HG03521 (cell line): ENCODE results near the gene ECE2.

Experiments
- ATAC-seq: cut with Tn5 transposase; IDR thresholded peaks from one replicate; pipeline ENCODE4 v1.9.1; 2021; ENCODE audit warnings: mild to moderate bottlenecking, moderate library complexity; ENCODE audit not compliant: unreplicated experiment

Gene ECE2

DNA sequence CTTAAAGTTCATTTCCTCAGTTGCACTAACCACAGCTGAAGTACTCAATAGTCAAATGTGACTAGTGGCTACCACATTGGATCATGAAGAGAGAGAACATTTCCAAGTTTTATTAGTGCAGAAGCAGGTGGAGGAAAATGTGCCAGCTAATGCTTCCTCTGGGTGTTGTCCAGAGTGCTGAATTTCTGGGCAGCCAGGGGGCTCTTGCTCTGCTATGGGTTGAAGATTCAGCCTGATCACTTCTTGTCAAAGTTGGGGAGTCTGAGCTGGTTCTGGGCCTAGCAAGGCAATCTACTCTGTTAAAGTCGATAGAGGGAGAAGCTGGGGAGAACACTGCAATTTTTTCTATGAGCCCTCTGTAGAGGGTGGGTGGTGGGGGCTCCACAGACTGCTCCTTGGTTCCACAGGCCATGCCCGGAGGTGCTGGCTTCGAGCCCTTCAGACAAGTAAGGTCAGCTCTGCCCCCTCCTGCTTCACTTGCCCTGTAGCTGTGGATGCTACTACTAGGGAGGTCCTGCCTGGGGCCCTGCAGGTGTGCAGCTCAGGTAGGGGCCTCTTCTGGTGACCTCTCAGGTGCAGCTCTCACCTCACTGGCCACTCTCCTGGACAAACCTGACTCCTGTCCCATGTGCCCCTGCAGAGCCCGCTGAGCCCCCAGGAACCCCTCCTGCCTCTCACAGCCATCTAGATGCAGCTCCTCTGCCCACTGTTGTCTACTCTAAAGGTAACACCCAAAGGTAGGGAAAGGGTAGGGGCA, 35.3 kb upstream of the ECE2 start:
- no peak for ATAC-seq

DNA sequence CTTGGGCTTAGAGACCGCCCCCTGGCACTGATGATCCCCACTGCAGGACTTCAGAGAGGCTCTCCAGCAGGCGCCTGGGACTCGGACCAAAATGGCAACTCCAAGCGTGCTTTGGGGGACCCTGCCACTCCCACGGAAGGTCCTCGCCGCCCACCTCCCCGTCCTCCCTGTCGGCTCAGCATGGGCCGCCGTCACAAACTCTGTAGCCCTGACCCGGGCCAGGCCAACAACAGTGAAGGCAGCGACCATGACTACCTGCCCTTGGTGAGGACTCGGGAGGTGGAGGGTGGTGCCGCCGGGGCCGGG, 34.7 kb upstream of the ECE2 start:
- no peak for ATAC-seq

DNA sequence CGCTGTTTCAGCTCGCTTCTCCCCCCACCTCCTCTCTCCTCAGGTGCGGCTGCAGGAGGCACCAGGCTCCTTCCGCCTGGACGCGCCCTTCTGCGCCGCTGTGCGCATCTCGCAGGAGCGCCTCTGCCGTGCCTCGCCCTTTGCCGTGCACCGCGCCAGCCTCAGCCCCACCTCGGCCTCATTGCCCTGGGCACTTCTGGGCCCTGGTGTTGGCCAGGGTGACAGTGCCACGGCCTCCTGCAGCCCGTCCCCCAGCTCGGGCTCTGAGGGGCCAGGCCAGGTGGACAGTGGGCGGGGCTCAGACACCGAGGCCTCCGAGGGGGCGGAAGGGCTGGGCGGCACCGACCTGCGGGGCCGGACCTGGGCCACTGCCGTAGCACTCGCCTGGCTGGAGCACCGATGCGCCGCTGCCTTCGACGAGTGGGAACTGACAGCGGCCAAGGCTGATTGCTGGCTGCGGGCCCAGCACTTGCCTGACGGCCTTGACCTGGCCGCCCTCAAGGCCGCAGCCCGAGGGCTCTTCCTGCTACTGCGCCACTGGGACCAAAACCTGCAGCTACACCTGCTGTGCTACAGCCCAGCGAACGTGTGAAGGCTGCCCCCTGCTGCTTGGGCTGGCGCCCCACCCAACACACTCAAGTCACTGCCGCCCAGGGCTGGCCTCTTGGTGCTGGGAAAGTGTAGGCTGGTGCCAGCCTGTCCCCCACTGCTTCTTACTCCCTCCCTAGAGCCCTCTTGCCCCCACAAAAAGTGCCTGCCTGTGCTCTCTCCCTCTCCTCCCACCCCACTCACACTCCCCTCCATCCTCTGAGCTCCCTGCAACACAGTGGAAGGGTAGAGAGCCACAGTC, 34.1 kb upstream of the ECE2 start:
- no peak for ATAC-seq

DNA sequence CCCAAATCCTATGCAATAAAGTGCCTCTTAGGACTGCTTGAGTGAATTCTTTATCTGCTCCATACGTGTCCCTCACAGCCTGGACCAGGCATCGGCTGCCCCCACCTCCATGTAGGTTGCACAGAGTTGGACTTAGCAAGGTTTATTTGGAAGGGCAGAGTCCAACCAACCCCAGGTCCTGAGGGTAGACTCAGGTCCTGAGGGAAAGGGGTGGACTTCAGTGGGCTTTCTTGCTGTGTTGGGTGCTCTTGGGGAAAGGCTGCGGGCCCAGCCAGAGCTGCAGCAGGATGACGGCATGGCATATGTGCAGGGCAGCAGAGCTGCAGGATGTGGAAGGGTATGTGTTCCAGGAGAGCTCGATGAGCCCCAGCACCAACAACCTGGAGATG, 33.5 kb upstream of the ECE2 start:
- no peak for ATAC-seq

DNA sequence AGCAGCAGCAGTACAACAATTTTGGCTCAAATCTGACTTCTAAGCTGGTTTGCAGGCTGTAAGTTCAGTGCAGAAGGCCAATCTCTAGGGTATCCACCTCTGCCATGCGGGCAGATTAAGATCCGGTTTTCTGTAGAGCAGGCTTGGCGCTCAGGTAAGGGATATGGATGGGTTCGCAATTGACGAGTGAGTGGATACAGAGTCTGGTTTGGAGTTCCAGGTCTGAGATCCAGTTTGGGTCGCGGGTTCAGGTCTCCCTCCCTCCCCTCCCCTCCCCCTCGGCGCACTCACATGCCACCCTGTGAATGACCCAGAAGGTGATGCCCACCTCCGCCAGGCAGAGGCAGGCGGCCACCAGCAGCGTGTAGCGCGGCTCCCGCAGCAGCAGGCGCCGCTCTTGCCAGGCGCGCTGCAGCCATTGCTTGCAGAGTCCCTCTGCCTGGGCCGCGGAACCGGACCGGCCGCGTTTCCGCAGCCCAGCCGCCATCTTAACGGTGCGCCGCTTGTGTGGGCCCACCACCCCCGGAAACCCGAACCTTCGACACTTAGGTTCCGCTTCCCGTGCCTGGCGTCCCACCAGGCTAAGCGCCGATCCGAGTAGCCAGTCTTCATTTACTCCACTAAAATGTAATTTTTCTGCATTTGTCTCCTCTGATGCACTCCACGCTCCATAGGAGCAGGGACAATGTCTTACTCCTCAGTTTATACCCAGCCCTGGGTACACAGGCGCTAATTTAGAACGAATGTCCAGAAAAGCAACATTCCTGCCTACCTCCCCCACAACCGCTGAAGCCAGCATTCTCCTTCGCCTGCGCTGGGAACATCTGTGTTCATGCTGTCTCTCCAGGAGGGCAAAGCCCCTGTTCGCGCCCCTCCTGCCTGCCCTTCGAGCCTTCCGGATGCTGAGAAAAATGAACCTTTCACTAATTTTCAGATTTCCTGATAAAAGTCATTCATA, 27.1 kb upstream of the ECE2 start, which contains the start of gene ALG3:
Gene ALG3 (minus strand): TSS at position 509 of the 958 bp plus-strand sequence. CDS start 22 bp downstream, at position 487.
- ATAC-seq, result peak; percentile 49

DNA sequence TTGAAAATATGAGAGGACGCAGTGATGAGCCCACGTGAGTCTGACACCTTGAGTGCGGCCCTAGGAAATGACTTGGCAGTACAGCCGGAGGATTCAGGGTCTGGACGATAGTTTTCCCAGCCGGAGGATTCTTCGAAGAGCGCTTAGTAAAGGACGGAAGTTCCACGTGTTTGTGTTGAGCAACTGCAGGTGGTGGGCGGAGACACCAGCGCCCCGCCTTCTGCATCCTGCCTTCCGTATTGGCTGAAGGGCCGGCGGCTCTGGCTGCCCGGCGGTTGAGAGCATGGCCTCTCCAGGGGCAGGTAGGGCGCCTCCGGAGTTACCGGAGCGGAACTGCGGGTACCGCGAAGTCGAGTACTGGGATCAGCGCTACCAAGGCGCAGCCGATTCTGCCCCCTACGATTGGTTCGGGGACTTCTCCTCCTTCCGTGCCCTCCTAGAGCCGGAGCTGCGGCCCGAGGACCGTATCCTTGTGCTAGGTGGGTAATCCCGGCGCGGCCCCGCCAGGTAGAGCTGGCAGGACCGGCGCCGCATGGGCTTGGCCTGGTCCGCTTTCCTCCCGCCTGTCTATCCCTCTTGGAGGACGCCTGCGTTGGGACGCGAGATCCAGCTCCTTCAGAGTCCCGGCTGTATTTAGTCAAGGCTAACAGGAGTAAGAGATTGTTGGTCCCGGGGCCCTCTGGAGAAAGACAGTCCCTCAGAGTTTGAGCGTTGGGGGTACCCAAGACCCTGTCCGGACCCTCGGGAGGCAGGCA, 26.2 kb upstream of the ECE2 start, which contains the start of gene EEF1AKMT4:
Gene EEF1AKMT4 (plus strand): TSS at position 261 of the 755 bp plus-strand sequence. CDS start 23 bp downstream, at position 284.
- ATAC-seq, result peak; percentile 88

DNA sequence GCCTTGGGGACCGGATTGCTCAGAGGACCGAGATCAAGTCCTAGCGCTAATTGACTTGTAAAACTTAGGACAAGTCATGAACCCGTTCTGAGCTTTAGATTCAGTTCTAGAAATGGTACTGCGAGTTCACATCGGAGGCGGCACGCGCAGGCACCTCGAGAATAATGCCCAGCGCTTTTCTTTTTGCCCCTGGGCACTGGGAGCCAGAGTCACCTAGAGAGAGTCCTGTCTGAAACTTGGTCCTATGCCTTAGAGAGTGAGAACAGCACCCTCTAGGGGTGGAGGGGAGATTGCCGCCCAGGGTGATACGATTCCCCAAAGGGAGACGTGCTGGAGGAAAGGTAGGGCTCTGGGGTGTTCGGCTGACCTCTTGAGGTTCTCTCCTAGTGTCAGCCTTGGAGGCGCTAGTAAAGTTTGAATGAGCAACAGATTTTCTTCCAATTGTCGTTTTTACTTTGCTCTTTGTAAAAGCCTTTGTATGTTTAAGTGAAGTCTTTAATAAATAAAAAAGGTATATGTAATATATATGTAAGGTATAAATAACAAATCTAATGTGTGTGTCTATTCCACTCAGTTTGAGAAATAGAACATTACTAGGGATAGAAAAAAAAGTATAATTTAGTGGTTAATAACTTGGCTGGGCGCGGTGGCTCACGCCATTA, 25.5 kb upstream of the ECE2 start:
- peak; percentile 54 for ATAC-seq

DNA sequence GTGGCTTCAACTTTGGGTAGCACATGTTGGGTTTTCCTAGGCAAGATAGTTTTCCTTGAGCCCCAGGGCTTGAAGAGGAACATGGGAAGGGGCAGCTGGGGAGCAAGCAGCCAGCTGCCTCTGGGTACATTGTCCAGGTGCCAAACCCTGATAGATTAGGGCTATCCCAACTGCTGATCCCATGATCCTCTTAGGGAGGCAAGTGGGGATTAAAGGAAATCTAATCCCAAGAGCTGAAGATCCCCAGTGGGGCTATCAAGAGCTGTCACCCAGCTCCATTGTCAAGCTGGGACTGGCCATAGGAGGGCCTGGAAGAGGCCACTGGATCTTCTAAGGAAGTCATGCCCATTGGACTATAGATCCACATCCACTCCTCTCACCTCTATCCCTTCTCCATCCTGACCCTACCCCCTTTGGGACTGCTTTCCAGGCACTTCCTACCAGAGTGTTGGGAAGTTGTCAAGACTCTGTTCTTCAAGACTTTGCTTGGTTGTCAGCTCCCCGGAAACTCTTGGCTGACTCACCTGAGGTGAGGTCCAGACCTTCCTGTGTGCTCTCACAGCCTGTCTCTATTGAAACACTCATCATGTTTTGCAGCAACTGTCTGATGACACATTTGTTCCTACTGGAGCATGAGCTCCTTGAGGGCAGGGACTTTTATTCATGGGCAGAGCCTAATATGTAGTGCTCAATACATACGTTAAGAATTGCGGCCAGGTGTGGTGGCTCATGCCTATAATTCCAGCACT, 20.4 kb upstream of the ECE2 start:
- ATAC-seq, result no peak

DNA sequence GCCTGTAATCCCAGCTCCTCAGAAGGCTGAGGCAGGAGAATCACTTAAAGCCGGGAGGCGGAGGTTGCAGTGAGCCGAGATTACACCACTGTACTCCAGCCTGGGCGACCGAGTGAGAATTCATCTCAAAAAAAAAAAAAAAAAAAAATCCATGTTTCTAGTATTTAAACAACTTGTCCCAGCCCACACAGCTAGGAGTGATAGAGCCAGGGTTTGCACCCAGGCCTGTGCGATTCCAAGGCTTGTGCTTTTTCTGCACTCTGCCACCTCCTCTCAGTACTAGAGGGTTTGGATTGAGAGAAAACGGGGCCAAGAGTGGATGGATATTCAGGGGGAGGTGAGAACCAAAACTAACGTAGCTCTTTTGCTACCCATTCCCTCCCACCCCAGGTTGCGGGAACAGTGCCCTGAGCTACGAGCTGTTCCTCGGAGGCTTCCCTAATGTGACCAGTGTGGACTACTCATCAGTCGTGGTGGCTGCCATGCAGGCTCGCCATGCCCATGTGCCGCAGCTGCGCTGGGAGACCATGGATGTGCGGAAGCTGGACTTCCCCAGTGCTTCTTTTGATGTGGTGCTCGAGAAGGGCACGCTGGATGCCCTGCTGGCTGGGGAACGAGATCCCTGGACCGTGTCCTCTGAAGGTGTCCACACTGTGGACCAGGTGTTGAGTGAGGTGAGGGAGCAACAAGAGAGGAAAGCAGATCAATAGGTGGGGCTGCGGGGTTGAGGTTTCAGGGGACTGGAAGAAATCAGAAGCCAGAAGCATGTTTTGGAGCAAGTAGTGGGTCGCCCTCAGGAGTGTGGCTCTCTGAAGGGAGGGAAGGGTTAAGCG, 18.5 kb upstream of the ECE2 start:
- ATAC-seq, result no peak

DNA sequence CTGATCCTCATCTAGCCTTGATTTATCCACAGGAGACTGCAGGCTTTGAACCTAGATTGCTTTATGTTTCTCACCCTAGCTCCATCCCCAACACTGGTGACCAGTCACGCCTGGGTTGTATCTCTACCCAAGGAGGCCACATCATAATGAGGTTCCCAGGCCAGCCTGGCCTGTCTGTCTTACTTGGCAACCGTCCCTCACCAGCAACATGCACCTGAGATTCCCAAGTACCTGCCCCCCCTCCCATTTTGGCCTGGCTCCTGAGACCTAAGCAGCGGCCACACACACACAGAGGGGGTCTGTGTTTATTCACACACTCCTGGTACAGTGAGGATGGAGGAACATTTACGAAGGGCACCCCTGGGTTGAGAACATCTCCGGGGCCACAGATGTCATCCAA, 16.9 kb upstream of the ECE2 start:
- no peak for ATAC-seq

DNA sequence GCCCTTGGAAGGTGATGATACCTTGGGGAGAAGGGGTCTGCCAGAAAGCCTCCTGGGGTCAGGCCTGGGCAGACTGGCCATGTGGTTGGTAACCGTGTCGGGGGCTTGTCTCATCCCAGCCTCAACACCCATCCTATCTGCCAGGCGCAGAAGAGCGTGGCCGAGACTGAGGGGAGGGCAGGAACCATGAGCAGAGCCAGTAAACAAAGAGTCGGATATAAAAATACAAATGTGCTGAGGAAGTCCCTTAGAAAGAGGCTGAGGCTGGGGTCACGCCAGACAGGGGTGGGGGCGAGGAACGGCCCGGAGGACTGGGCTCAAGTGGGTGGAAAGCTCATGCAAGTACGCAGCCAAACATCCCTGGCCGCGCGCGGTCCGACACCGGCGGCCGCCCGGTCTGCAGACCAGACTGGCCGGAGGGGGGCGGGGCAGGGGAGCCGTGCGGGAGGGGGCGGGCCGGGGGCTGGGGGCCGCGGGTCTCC, 16.4 kb upstream of the ECE2 start:
- no peak for ATAC-seq

DNA sequence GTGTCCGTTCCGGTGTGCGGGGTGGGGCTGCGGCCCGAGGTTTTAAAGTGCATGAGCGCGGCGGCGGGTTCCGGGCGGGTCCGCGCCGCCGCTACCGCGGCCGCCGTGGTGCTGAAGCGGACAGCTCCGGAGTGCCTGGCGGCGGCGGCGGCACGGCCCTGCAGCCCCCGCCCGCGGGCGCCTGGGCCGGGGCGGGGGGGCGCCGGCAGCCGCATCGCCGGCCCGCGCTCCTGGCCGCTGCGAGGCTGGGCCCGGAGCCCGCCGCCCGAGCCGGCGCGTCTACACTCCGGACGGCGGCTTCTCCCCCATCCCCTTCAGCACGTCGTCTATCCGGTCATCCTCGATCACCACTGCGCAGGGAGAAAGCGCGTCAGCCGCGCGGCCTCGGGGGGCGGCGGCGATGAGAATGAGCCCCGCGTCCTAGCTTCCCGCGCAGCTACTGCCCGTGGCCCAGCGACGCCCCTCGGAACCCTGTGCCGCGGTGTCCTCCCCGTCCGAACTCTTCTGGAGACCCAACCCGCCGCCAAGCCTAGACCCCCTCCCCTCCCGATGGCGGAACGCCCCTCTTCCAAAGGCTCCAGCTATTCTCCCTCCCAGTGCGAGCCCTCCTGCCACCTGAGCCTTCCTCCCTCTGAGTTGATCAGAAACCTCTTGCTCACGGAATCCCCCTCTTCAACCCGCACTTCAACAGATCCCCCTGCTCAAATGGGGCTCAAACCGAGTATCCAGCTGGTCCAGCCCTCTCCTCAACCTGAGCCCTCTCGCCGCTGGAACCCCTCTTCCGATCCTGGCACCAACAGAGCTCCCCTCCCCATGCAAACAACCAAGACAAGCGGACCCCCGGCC, 15.7 kb upstream of the ECE2 start:
- no peak for ATAC-seq

DNA sequence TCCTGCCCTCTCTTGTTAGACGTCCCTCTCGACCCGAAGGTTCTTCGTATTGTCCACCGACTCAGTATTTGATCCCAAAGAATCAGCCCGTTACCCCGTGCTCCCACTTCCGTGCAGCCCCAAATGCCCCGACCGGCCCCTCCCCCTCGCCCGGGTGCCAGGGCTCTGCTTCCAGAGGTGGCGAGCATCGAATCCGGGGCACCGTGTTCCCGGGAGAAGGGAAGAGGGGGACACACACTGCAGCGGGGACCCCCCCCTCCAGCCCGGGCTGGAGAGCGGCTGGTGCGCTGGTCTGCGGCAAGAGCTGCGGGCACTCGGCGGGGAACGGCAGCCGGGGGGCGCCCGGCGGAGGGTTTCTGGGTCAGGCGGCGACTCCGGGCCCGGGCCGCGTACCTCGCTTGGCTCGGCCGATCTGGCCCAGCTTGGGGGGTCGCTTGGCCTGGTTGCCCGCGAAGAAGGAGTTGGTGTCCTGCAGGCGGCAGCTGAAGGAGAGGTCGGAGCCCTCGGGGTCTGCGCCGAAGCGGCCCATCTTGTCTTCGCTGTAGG, 15.0 kb upstream of the ECE2 start:
- no peak for ATAC-seq

DNA sequence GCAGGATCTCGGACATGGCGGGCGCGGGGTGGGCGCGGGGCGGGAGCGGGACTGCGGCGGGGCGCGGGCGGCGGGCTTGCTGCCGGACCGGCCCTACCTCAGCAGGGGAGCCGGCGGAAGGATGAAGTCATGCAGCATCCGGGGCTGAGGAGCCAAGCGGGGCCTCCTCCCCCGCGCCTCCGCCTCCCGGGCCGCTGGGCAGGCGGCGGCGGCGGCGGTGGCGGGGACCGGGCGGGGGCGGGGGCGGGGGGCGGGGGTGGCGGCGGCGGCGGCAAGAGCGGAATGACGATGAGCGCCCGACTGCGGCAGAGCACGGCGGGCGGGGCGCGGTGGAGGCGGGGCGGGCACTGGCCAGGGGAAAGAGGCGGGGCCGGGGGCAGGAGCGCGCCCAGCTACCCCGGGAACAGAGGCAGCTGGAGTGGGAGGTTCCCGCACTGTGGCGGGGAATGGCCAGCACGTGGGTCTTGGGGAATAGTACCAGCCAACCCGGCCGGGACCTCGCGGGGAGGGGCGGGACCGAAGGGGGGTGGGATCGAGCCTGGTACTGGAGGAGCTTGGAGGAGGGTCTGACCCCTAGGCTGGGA, 14.5 kb upstream of the ECE2 start, which contains the start of gene CAMK2N2:
Gene CAMK2N2 (minus strand): TSS at position 284 of the 584 bp plus-strand sequence. CDS start 268 bp downstream, at position 16.
- ATAC-seq, result no peak

DNA sequence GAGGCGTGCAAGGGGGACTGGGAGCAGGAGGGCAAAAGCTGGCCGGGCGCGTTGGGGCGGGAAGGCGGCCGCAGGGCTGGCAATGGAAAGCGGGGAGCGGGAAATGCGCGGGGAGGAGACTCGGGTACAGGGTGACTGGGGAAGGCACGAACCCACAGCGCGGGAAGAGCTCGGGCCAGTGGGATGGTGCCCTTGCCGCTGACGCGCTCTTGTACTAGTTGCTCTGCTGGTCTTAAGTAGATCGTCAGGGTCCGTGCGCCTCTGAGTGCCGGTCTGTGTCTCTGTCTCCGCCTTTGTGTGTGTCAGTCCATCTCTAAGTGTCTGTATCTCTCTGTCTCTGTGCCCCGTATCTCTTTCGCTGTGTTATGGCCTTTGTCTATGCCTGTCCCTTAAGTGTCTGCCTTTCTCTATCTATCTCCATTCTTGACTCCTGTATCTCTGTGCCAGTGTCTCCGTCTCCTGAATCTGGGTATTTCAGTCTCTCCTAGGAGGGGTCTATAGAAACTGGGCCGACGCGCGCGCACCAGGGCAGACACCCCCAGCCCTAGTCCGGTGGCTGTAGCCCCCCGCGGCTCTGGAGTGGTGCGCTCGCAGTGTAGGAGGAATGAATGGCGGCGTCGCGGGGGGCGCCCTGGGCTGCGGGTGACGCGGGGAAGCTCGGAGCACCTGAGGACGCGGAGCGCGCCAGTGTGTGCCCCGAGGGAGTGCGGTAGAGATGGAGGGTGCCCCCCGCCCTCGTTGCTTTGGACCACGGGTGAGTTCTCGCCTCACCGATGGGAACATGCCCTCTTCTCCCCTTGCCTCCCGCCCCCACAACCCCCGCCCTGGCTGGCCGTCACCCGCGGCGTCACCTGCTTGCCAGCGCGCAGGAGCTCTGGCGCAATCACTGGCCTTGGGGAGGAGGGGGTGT, 13.7 kb upstream of the ECE2 start:
- no peak for ATAC-seq
